Activated CD8-positive, alpha-beta memory T cell treated with anti-CD3 and anti-CD28 coated beads, Interleukin-2, amount 50 U/mL, for 4 hours (primary cell): Measurements from ENCODE around the gene MMS22L.

Source experiments
- DNase-seq: peaks from one replicate; pipeline ENCODE4 v3.0.0-alpha.2; 2020

MMS22L gene

GRCh38 chr6:97138581-97138980 lies 144.4 kb downstream of the MMS22L start:
- no peak for DNase-seq

GRCh38 chr6:97136626-97137358 lies 146.2 kb downstream of the MMS22L start:
- DNase-seq: no peak

GRCh38 chr6:97133067-97133466 lies 149.9 kb downstream of the MMS22L start:
- no peak for DNase-seq

- DNase-seq: no peak
Observed at GRCh38 chr6:97129106-97129505, 153.9 kb downstream of the MMS22L start.

GRCh38 chr6:97128507-97128906 lies 154.5 kb downstream of the MMS22L start:
- DNase-seq: no peak

GRCh38 chr6:97123652-97124051 lies 159.4 kb downstream of the MMS22L start:
- DNase-seq: no peak

- DNase-seq: no peak
Observed at GRCh38 chr6:97123112-97123511, 159.9 kb downstream of the MMS22L start.

GRCh38 chr6:97120511-97120910 lies 162.5 kb downstream of the MMS22L start:
- DNase-seq: no peak

- DNase-seq: no peak
Observed at GRCh38 chr6:97114645-97115044, 168.4 kb downstream of the MMS22L start.

- DNase-seq: no peak
Observed at GRCh38 chr6:97113170-97113569, 169.8 kb downstream of the MMS22L start.

- DNase-seq: no peak
Observed at GRCh38 chr6:97111243-97111642, 171.8 kb downstream of the MMS22L start.

- no peak for DNase-seq
Observed at GRCh38 chr6:97110626-97111025, 172.4 kb downstream of the MMS22L start.

- no peak for DNase-seq
Observed at GRCh38 chr6:97110149-97110548, 172.9 kb downstream of the MMS22L start.

GRCh38 chr6:97109444-97109843 lies 173.6 kb downstream of the MMS22L start:
- DNase-seq: no peak

GRCh38 chr6:97102145-97102790 lies 180.7 kb downstream of the MMS22L start:
- DNase-seq: no peak

- DNase-seq: no peak
Observed at GRCh38 chr6:97100696-97101095, 182.3 kb downstream of the MMS22L start.

- DNase-seq: no peak
Observed at GRCh38 chr6:97097068-97098047, 185.7 kb downstream of the MMS22L start.

- DNase-seq: no peak
Observed at GRCh38 chr6:97095311-97095850, 187.6 kb downstream of the MMS22L start.

- DNase-seq: no peak
Observed at GRCh38 chr6:97094376-97094775, 188.6 kb downstream of the MMS22L start.

GRCh38 chr6:97092673-97093305 lies 190.2 kb downstream of the MMS22L start:
- no peak for DNase-seq
